ENCODE results near the gene MICALL2.

The MICALL2 gene

DNA sequence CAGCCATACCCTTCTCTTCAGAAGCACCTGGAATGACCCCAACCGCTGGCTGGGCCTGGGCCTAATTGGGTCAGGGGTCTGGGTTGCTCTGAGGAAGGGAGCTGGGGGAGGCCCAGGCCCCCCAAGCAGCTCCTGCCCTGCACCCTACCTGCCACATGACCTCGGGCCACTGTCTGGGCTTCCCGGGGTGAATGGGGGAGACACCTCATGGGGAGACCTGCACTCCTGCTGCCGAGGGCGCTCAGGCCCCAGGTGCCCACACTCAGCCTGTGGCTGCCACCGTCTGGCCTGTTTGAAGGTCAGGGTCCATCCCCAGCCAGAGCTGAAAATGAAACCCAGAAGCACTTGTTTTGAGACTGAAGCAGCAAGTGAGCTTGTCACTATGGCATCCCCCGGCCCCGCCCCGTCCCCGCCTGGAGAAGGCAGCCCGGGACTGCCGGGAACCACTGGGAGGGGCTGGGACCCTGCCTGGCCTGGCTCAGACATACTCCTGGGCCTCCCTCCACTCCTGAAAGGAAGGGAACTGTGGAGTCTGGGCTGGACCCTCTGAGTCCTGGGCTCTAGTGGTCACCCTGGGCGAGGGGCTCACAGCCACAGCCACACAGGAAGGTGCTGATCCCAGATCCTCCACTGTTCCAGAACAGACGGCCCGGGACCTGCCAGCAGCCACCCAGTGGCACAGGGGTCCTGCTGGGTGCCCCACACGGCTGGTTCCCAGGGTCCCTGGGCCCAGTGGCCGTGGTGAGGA is 7.4 kb upstream of the MICALL2 start:
- no peak for DNase-seq

DNA sequence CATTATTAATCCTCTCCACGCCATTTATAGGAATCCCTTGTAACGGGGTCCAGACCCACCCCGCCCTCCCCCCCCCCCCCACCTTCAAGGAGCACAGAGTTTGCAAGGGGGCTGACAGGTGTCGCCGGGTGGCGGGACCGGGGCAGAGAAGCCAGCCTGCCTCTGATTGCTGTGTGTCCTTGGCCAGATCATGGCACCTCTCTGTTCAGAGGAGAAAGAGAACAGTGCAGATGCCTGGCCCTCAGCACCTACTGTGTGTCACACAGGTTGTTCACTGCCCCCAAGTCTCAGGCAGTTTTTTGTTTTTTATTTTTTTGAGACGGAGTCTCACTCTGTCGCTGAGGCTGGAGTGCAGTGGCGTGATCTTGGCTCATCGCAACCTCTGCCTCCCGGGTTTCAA is 5.4 kb upstream of the MICALL2 start:
- no peak for DNase-seq

DNA sequence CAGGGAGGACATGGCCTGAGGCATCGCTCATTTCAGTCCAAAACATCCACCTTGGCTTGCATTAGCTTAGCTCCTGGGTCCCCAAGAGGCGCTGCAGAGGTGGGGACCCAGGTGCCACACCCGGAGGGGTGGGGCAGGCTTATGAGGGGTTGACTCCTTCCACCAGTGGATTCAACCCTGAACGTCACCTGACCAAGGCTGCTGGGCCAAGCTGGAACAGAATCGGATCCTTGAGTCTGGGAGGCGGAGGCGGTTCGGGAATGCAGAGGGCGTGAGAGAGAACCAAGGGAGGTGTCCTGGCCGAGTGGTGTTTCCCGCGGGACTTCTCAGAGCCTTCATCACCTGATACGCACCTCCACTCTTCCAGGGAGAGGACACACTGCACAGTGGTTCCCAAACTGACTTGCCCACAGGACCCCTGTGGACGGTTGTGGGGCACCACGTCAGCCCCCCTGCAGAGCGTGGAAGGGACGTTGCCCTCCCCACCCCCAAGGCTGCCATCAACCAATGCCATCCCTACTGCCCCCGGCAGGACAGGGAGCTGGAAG is 4.5 kb upstream of the MICALL2 start:
- DNase-seq = no peak

DNA sequence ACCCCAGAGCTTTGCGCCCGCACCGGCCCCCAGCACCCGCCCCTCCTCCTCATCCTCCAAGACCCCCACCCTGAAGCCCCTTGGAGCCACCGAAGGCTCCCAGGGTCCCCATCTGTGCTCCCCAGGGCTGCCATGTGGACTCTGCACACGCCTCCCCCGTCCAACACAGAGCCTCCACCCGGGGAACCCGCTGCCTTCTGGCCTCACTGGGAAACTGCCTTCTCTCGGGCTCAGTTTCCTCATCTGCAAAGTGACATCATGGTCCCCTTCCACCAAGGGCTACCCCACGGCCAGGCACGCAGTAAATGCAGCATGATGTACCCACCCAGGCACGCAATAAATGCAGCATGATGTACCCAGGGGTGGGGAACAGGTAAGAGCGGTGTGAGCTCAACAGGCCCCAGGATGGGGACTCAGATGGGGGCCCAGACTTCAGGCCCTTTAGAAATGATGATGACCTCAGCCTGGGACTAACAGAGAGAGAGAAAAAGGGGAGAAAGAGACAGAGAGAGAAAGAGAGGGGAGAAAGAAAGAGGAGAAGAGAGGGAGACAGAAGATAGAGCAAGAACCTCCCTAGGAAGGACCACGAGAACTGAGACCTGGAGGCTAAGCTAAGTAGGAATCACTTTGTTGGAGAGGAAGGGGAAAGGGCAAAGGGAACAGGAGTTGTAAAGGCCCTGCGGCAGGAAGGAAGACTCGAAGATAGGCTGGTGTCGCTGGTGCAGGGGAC is 2.5 kb upstream of the MICALL2 start:
- DNase-seq = no peak

DNA sequence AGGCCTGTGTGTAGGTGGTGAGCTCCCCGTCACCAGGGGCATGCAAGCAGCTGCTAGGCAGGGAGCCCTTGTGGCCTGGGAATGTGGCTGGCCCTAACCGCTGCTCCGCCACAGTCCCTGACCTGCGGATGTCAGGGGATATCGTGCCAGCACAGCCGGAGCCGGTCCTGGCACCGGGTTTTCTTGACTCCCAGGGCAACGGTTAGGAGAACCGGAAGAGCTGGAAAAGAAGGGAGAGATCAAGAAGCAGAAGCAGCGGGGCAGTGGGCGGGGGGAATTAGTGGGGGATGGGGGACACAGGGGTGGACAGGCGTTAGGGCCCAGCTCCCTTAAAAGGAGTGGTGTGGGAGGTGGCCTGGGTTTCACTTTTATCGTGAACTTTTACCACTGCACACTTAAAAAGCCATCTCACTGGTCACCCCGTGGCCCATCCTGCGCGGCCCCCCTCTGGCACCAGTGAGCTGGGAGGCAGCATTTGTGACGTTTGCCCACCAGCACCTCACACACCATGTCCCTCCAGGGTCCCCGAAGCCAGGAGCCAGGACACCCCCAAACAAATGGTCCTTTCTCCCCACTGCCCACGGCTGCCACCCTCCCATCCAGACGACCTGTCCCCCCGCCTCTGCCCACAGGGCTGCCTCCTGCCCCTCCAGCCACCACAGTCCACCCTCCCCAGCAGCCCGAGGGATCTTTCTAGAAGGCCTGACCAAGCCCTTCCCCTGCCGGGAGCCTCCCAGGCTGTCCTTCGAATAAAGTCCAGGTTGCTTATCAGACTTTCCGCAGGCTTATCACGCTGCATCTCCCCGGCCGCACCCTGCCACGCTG is 1.8 kb upstream of the MICALL2 start:
- no peak for DNase-seq

DNA sequence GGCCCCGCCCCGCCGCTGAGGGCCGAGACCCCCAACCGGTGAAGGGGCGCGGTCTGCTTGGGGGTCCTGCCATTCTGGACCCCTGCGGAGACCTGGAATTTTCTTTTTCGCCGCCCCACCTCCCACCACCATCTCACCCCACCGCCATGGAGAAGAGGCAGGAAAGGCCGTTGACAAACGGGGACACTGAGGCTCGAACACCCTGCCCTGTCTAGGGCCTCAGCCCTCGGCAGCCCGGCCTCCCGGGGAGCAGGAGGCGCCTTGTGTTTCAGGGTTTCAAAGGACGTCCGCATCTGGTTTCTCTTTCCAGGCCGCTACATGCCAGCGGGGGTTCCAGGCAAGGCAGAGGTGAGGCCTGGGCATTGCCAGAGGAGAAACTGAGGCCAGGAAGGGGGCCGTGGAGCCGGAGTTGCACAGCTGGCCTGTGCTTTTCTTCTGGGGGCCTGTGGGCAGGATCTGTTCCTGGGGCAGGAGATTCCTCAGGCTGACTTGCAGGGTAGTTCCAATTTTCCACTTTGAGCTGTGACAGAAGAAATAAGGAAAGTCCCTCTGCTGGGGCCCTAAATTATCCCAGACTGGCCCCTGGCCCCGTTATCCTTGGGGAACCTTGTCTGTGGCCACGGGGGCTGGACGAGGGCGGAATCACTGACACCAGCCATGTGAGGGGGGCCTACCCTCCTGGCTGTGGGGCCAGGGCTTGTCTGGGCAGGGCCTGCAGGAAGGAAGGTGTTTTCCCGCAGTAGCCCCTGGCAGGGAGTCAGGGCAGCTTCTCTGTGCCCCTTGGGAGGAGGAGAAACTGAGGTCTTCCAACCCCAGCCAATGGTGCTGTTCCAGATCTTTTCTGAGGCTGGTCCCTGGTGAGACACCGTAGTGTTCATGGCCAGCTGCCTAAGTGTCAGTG is 900 bp upstream of the MICALL2 start:
- no peak for DNase-seq

DNA sequence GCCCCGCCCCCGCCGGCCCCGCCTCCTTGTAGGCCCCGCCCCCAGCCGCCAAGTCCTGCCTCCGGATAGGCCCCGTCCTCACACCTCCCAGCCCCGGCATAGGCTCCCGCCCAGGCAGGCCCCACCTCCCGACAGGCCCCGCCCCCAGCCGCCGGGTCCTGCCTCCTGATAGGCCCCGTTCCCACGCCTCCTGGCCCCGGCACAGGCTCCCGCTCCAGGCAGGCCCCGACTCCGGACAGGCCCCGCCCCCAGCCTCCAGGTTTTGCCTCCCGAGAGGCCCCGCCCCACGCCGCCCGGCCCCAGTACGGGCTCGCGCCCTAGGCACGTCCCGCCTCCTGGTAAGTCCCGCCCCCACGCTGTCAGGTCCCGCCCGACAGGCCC is 232 bp upstream of the MICALL2 start:
- peak; percentile 97 for DNase-seq

DNA sequence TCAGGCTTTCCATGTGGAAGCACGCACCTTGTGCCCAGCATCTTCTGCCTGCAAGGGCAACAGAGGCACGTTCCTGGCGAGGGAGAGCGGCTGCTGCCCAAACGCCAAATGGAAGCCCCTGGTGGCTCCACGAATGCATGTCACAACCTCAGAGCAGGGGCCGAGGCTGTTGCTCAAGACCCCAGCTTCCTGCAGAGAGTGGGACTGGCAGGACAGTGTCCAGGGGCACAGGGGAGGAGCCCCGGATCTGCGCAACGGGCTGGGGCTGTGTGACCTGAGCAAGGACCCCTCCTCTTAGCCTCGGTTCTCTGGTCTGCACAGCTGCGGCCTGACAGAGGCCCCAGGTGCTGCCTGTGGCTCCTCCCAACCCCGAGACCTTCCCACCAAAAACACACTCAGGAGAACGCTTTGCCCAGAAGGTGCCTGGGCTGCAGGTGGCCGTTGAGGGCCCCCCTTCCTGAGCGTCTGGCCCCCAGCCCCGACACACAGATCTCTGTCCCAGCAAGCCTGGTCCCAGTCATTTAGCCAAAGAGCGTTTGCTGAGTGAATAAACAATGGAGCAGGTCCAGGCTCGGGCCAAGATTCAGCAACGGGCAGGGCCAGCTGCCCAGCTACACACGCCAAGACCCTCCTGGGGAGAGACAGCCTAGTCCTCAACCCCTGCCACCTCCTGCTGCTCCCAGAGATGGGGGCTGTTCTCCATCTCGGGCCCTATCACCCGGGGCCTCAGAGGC is 1.2 kb downstream of the MICALL2 start:
- no peak for DNase-seq

DNA sequence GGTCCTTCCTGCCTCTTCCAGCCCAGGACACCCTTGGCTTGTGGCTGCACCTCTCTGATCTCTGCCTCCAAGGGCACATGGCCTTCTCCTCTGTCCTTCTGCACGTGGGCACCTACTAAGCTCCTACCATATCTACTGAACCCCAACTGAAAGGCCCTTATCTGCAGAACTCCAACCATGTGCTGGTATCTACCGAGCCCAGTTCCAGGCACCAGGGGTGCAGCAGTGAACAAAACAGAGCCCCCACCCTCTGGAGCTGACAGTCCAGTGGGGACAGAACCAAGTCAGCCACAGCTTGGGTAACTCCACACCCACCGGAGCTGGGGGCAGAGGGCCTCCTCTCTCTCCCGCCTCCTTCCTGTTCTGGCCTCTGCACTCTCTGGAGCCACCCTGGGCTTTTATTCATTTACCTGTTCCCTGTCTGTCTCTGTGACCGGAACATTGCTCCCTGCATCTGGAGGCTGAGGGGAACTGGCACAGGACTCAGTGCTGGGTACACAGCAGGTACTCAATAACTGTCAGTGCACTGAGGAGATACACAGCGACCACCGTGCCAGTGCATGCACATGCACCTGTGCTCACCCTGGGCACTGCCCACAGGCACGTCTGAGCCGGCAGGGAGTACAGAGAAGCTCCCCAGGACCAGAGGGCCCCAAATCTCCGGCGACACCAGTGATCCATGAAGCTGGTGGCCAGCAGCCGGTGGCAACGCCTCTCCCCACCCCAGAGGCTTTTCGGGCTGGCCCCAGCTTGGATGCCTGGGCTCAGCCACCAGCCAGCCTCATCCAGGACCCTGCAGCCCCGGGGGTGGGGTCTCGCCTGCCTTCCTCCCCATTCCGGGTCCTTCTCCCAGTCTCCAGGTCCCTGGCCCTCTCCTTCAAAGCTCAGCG is 2.0 kb downstream of the MICALL2 start:
- DNase-seq = no peak

DNA sequence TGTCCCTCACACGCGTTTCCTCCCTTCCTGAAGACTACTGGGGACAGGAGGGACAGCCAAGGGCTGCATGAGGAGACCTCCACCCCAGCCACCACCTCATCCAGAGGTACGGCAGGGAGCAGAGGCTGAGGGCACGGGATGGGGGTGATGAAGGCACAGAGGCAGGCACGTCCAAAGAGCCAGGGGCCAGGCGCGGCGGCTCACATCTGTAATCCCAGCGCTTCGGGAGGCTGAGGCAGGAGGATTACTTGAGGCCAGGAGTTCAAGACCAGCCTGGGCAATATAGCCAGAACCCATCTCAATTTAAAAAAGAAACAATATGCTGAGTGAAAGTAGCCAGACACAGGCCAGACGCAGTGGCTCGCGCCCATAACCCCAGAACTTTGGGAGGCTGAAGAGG is 3.3 kb downstream of the MICALL2 start:
- DNase-seq = no peak

DNA sequence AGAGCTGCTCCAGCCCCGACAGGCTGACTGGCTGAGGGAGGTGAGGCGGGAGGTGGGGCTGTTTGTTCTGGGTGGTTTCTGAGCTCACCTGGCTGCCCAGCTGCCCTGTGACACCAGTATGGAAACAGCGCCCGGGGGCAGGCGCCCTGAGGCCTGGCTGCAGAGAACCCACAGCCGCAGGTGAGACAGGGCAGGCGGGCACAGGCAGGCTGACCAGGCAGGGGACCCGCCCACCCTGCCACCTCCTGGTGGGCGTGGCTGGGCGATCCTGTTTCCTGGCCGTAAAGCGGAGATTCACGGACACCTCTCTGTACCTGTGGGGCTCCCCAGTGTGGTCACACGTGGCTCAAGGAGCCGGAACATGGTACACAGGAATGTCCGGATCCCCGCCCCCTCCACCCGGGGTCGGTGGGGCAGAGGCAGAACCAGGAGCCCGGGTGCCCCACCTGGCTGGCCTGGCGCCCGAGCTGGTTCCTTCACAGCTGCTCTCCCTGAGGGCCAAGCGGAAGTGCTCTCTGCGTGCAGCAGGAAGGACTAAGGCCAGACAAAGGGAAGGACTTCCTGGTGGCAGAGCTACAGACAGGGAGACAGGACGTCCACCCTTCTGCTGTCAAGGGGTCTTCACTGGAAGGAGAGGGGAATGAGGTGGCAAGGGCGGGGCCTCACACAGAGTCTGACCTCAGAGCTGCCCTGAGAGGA is 3.9 kb downstream of the MICALL2 start:
- DNase-seq = no peak

DNA sequence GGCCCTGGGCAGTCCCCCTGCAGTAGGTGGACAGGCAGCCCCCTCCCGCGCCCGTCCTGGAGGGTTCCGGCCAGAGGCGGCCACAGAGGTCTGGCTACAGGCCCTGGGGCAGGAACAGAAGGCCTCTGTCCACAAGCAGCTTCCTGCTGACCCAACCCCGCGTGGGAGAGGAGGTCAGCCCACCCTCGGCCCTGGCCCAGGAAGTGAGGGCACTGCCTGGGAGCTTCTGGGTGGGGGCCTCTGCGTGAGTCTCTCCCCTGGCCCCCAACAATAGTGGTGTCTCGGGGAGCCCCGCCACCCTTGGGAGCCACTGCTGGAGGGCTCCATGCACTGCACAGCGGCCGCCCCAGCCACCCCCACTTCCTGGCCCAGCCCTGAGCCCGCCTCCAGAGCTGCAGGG is 4.7 kb downstream of the MICALL2 start:
- no peak for DNase-seq

DNA sequence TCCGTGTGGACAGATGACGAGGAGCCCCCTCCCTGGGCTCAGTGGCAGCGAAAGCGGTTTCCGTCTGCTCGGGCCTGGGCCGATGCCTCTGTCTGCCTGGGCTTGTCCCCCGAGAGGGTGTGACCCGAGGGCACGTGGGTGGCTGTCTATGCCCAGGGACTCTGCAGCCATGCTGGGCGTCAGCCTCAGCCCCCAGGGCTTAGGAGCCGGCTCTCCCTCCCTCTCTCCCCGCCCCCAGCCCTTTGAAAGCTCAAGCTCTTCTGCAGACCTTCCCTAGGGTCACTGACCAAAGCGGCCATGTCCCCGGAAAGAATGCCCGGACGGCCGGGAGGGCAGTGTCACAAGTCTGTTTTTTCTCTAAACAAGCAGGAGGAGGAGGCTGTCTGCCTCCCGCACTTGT is 7.1 kb downstream of the MICALL2 start:
- DNase-seq = no peak

DNA sequence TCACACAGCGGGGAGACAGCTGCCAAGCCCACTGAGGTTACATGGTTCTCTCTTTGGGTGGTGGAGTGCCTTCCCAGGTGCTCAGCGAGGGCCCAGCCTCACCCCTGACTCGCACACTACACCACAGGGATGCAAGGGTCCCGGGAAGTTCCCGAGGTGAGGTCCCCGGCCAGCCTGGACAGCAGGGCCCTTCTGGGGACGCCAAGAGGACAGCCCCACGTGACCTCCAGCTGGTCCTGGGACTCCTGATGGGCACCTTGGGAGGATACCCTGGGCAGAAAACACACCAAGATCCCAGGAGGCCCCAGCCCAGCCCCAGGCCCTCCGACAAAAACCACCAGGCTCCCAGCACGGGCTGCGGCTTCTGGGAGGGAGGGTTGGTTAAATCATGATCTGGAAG is 8.3 kb downstream of the MICALL2 start:
- no peak for DNase-seq

DNA sequence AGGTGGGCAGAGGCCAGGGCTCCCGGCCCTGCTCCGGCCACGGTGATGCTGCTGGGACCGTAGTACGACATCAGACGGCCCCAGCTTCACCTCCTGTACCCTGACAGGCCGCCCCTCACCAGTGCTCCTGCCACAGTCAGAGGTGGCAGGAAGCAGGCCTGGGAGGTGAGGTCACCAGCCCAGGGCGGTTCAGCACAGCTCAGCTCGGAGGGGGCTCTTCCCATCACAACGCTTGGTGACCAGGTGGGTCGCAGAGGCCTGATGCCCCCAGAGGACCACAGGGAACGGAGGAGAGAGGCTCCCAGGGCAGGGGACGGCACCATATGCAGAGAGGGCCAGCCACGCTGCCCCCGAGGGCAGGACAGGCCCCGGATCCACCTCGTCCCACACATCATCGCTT is 8.8 kb downstream of the MICALL2 start:
- DNase-seq = no peak

DNA sequence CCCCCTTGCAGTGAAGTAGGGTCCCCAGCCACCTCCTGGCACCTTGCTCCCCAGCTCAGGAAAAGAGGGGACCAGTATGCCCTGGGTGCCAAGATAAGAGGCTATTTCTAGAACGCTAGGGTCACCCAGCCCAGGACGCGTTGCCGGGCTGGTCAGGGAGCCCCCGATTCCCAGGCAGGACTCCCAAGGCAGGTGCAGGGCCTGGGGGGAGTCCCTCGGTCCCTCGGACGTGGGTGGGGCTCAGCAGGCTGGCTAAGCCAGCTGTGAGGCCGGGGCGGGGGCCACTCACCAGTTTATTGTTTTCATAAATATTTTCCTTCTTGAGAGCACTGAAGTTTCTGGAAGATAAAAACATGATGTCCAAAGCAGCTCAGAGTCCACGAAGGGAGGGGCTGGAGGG is 9.3 kb downstream of the MICALL2 start:
- no peak for DNase-seq

DNA sequence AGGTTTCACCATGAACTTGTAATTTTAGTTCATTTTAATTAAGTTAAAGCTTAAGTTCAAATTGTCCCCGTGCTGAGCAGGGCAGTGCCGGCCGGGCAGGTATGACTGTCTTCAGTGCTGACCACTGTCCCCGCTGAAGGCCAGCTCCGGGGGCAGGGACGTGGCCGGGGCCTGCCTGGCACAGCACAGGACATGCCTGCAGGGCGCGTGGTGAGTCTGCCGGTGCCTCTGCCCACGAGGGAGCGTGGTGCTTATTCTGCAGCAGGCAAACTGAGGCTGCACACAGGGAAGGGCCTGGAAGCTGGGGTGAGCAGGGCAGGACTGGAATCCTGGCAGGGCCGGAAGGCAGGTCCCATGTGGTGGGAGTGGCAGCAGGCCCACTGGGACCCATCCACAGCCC is 9.8 kb downstream of the MICALL2 start:
- no peak for DNase-seq

DNA sequence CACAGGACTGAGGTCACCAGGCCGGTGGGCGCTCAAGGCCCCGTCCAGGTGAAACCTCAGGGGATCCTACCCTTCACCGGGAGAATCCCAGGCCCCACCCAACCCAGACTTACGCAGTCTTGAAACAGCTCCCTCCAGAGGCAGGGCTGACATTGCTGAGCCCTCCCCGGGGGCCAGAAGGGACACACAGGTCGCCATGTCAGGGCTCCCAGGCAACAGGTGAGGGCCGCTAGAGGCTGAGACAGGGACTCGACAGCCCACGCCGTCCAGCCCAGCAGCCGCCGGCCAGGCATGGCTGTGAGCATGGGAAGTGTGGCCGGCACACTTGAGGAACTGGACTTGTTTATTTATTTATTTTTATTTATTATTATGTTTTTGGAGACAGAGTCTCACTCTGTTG is 10.3 kb downstream of the MICALL2 start:
- no peak for DNase-seq

DNA sequence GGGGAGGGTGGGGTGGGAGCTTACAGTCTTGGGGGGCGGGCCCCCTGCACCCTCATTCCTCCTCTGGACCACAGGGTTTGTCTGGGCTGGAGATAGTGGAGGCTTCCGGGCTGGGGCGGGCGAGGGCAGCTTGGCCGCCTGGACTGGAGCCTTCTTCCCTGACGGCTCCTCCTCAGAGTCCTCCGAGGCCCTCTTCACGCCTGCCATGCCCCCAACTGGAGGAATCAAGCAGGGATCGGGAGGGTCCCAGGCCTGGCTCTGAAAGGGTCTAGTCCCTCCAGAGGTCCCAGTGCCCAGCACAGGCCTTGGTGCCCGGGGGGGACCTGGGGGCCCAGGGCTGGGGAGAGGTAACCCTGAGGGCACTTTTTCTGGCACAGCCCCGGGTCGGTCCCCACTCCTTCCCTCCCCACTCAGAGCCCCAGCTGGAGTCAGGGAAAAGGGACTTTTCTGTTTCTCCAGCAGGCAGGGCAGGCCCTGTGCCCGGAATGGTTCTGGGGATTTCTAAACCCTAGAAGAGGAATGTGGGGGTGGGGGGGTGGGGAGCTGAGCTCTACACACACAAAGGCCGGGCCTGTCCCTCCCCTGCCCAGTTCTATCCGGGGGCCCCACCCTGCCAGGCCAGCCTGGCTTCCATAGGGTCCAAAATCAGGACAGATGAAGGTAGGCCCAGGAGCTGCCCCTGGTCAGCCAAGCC is 11.6 kb downstream of the MICALL2 start:
- no peak for DNase-seq
